D721Med (cell line): Measurements from ENCODE around the gene KCNJ12.

Experiments
- DNase-seq: peaks from one replicate; pipeline ENCODE4 v3.0.0; 2011; ENCODE audit warnings: low spot score; ENCODE audit not compliant: insufficient read length
- FAIRE-seq: peaks from 2 replicates; lab custom pipeline; 2011; peaks lifted over from hg19 to GRCh38; lab: Jason Lieb, UNC
- CTCF ChIP-seq: IDR thresholded peaks from 2 replicates; pipeline ENCODE4 v1.5.1; 2012; ENCODE audit warnings: mild to moderate bottlenecking, control low read depth; ENCODE audit not compliant: insufficient read depth; ENCODE audit errors: missing control alignments

Gene KCNJ12

GRCh38 chr17:21357696-21358656, 18.2 kb upstream of the KCNJ12 start:
- DNase-seq = no peak
- no peak for FAIRE-seq
- no peak for TF ChIP-seq CTCF

- no peak for TF ChIP-seq CTCF
- no peak for DNase-seq
- no peak for FAIRE-seq
Observed at GRCh38 chr17:21358682-21359482, 17.3 kb upstream of the KCNJ12 start.

- FAIRE-seq = no peak
- no peak for TF ChIP-seq CTCF
- DNase-seq = no peak
Observed at GRCh38 chr17:21359483-21359840, 16.7 kb upstream of the KCNJ12 start.

- no peak for FAIRE-seq
- no peak for TF ChIP-seq CTCF
Observed at GRCh38 chr17:21360048-21360447, 16.1 kb upstream of the KCNJ12 start.

GRCh38 chr17:21361020-21361809, 14.9 kb upstream of the KCNJ12 start:
- no peak for FAIRE-seq
- DNase-seq = no peak
- TF ChIP-seq CTCF = no peak

More at GRCh38 chr17:21360048-21360447, 16.1 kb upstream of the KCNJ12 start:
- DNase-seq = no peak

- no peak for TF ChIP-seq CTCF
- no peak for DNase-seq
- no peak for FAIRE-seq
Observed at GRCh38 chr17:21362331-21362931, 13.7 kb upstream of the KCNJ12 start.
